Measurements from ENCODE around the gene P2RY12. TPM values are rescaled to one million over a fixed set of nuclear protein-coding genes. Genes with fewer than 3 reads are reported as not detected.

P2RY12 gene
- total and polyA plus RNA-seq, 2 donors (not counting 1 experiment from before 2014, with no cell fraction given) = 0.34 to 2.5 TPM

DNA sequence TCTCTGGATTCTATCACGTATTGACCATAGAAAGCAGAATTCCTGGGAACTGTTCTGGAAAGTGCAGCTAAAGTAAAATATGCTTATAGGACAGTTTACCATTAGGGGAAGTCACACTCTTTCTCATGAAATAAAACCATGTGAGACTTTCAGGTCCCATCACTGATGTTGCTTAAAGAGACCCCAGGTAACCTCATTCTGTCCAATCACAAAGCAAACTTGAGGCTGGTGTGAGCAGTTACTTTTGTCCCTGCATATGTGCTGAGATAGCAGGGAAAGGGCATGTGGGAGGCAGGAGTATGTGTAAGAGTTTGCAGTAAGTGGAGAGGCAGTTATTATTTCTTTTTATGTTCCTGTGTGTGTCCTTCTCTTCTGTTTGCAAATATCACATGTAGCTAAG, 84.0 kb downstream of the P2RY12 start:
- Histone ChIP-seq H3K4me1 (ENCODE audit: control insufficient read depth, extremely low read depth, insufficient read depth, low read length) (peaks cover 16% of the 10 kb centered on the region), H3K27me3 (ENCODE audit: control insufficient read depth, insufficient read depth, low read length) (no peaks in the 10 kb centered on the region), H3K9me3 (ENCODE audit: control insufficient read depth, insufficient read depth, low read depth, low read length) (no peaks in the 10 kb centered on the region), H3K4me3 (replicated peaks in 1 of 4; ENCODE audit: control extremely low read depth in 1 of 4, insufficient read depth in 1 of 4, low read depth in 3 of 4, low read length in 4 of 4) (no peak overlapping the region), H4K20me1 (ENCODE audit: control insufficient read depth, extremely low read depth, insufficient read depth, low read length) (no peaks in the 10 kb centered on the region), H2AFZ (ENCODE audit: low read length) (no peak overlapping the region), H3K9ac (ENCODE audit: insufficient read depth, low read length) (no peak overlapping the region), H3K27ac (ENCODE audit: insufficient read depth, low read length) (no peak overlapping the region), H3K79me2 (ENCODE audit: control insufficient read depth, insufficient read depth, low read length) (no peaks in the 10 kb centered on the region), H3K36me3 (ENCODE audit: control insufficient read depth, insufficient read depth, low read length) (no peaks in the 10 kb centered on the region), H3K4me2 (ENCODE audit: extremely low read depth, insufficient read depth, low read length) (no peak overlapping the region)
- no peak for TF ChIP-seq EZH2 (IDR thresholded peaks at IDR 0.05; ENCODE audit: low read length, missing control alignments)
- TF ChIP-seq, protein P1, sequence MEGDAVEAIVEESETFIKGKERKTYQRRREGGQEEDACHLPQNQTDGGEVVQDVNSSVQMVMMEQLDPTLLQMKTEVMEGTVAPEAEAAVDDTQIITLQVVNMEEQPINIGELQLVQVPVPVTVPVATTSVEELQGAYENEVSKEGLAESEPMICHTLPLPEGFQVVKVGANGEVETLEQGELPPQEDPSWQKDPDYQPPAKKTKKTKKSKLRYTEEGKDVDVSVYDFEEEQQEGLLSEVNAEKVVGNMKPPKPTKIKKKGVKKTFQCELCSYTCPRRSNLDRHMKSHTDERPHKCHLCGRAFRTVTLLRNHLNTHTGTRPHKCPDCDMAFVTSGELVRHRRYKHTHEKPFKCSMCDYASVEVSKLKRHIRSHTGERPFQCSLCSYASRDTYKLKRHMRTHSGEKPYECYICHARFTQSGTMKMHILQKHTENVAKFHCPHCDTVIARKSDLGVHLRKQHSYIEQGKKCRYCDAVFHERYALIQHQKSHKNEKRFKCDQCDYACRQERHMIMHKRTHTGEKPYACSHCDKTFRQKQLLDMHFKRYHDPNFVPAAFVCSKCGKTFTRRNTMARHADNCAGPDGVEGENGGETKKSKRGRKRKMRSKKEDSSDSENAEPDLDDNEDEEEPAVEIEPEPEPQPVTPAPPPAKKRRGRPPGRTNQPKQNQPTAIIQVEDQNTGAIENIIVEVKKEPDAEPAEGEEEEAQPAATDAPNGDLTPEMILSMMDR (conservative IDR thresholded peaks at IDR 0.05 in 1 of 2, IDR thresholded peaks at IDR 0.05 in 1 of 2; ENCODE audit: low read depth in 1 of 2, low read length in 2 of 2) = no peak
- DNase-seq (ENCODE audit: low read depth in 2 of 2) = no peak

DNA sequence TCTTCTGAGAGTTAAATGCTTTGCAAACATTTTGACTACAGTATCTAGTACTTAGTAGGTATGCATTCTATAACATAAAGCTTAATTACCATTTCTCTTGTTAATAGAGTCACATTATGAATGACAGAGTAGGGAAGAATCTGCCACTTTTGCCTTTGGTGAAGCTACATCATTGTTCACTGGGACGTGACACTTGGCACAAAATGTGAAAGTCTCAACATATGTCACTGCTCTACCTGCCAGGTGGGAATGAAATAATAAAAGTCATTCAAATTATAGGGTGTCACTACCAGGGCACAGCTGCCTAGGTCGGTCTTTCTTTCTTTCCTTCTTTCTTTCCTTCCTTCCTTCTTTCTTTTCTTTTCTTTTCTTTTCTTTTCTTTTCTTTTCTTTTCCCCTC, 85.5 kb downstream of the P2RY12 start:
- Histone ChIP-seq H2AFZ (ENCODE audit: low read length) (no peak overlapping the region), H3K4me1 (ENCODE audit: control insufficient read depth, extremely low read depth, insufficient read depth, low read length) (peaks cover 6% of the 10 kb centered on the region), H3K9me3 (ENCODE audit: control insufficient read depth, insufficient read depth, low read depth, low read length) (no peaks in the 10 kb centered on the region), H3K9ac (ENCODE audit: insufficient read depth, low read length) (no peak overlapping the region), H3K4me2 (ENCODE audit: extremely low read depth, insufficient read depth, low read length) (no peak overlapping the region), H3K36me3 (ENCODE audit: control insufficient read depth, insufficient read depth, low read length) (no peaks in the 10 kb centered on the region), H4K20me1 (ENCODE audit: control insufficient read depth, extremely low read depth, insufficient read depth, low read length) (no peaks in the 10 kb centered on the region), H3K79me2 (ENCODE audit: control insufficient read depth, insufficient read depth, low read length) (no peaks in the 10 kb centered on the region), H3K27me3 (ENCODE audit: control insufficient read depth, insufficient read depth, low read length) (no peaks in the 10 kb centered on the region), H3K4me3 (replicated peaks in 1 of 4; ENCODE audit: control extremely low read depth in 1 of 4, insufficient read depth in 1 of 4, low read depth in 3 of 4, low read length in 4 of 4) (no peak overlapping the region), H3K27ac (ENCODE audit: insufficient read depth, low read length) (no peak overlapping the region)
- no peak for DNase-seq (ENCODE audit: low read depth in 2 of 2)
- TF ChIP-seq EZH2 (IDR thresholded peaks at IDR 0.05; ENCODE audit: low read length, missing control alignments) = no peak
- TF ChIP-seq, protein P1 (conservative IDR thresholded peaks at IDR 0.05 in 1 of 2, IDR thresholded peaks at IDR 0.05 in 1 of 2; ENCODE audit: low read depth in 1 of 2, low read length in 2 of 2) = no peak

DNA sequence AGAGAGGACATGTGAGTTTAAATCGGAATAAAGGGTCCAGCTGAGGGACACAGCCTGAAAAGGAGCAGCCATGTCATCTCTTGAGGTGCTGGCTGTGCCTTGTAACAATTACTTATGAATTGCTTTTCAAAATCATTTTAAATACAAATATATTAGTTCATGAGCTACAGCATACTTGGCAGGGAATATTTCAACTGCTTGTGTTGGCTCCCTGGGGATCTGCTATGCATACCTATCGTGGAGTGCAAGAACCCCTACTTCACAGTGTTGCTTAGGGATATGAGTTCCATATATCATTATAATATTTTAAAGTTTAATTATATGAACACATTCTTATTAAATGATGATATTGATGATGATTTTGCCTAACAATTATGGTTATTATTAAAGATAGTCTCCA, 87.1 kb downstream of the P2RY12 start:
- Histone ChIP-seq H3K27ac (ENCODE audit: insufficient read depth, low read length) (no peak overlapping the region), H3K4me3 (replicated peaks in 1 of 4; ENCODE audit: control extremely low read depth in 1 of 4, insufficient read depth in 1 of 4, low read depth in 3 of 4, low read length in 4 of 4) (no peak overlapping the region), H3K4me1 (ENCODE audit: control insufficient read depth, extremely low read depth, insufficient read depth, low read length) (peaks cover 6% of the 10 kb centered on the region), H2AFZ (ENCODE audit: low read length) (no peak overlapping the region), H3K36me3 (ENCODE audit: control insufficient read depth, insufficient read depth, low read length) (no peaks in the 10 kb centered on the region), H4K20me1 (ENCODE audit: control insufficient read depth, extremely low read depth, insufficient read depth, low read length) (no peaks in the 10 kb centered on the region), H3K4me2 (ENCODE audit: extremely low read depth, insufficient read depth, low read length) (no peak overlapping the region), H3K9ac (ENCODE audit: insufficient read depth, low read length) (no peak overlapping the region), H3K27me3 (ENCODE audit: control insufficient read depth, insufficient read depth, low read length) (no peaks in the 10 kb centered on the region), H3K79me2 (ENCODE audit: control insufficient read depth, insufficient read depth, low read length) (no peaks in the 10 kb centered on the region), H3K9me3 (ENCODE audit: control insufficient read depth, insufficient read depth, low read depth, low read length) (no peaks in the 10 kb centered on the region)
- DNase-seq (ENCODE audit: low read depth in 2 of 2) = no peak
- TF ChIP-seq, protein P1 (conservative IDR thresholded peaks at IDR 0.05 in 1 of 2, IDR thresholded peaks at IDR 0.05 in 1 of 2; ENCODE audit: low read depth in 1 of 2, low read length in 2 of 2) = no peak
- TF ChIP-seq EZH2 (IDR thresholded peaks at IDR 0.05; ENCODE audit: low read length, missing control alignments) = no peak

All from fibroblast of lung (primary cell).